AG04449 (cell line): ENCODE results near the gene CENATAC.
"Not testable (repeated sequence)": the region's sequence is repeated elsewhere in the genome, so short reads cannot be mapped to it uniquely, and the experiment has no call there.

Source experiments
- CTCF ChIA-PET: fragments of 350-600 bp; formaldehyde crosslinking; extraction: SDS; loops from one replicate; lab custom pipeline; 2021; ENCODE audit warnings: antibody characterized with exemption; lab: Yijun Ruan, JAX
- POLR2A ChIA-PET: fragments of 400-600, 350-600 bp; formaldehyde crosslinking; extraction: SDS; loops from one replicate; lab custom pipeline; 2020; ENCODE audit warnings: antibody characterized with exemption, inconsistent platforms; lab: Yijun Ruan, JAX
- DNase-seq: peaks from one replicate; pipeline ENCODE4 v3.0.0-alpha.2; 2010; ENCODE audit warnings: low read depth, low spot score
- H3K4me3 ChIP-seq: 2 replicates; pipeline ENCODE4 v1.5.1; 2011; ENCODE audit warnings: low read depth, mild to moderate bottlenecking, control low read depth, low read length
- CTCF ChIP-seq: IDR thresholded peaks from one replicate; pipeline ENCODE4 v1.5.1; 2011; ENCODE audit warnings: mild to moderate bottlenecking, moderate library complexity, low read length, control low read depth, inconsistent platforms; ENCODE audit not compliant: insufficient read depth; ENCODE audit errors: missing control alignments

CENATAC gene

GRCh38 chr11:119011476-119012053, 13.6 kb downstream of the CENATAC start:
- no peak overlapping the region for H3K4me3 ChIP-seq
- ChIA-PET CTCF (no interaction called here), POLR2A (interaction anchor here (0.6 to 1.4 kb wide), 3 partner anchors 9 to 13 kb away, joined by 3 read pairs; no protein-coding TSS in a partner anchor)
- no peak for DNase-seq
- no peak for TF ChIP-seq CTCF

GRCh38 chr11:119012629-119013170, 14.8 kb downstream of the CENATAC start:
- no peak for TF ChIP-seq CTCF
- POLR2A ChIA-PET: no interaction called here
- CTCF ChIA-PET: interaction anchor here (0.8 to 2.2 kb wide), 2 partner anchors 9 to 14 kb away, joined by 3 to 6 read pairs; no protein-coding TSS in a partner anchor
- no peak for DNase-seq
- H3K4me3 ChIP-seq: no peak overlapping the region

- no peak for DNase-seq
- POLR2A ChIA-PET: no interaction called here
- TF ChIP-seq CTCF: no peak
- CTCF ChIA-PET: interaction anchor here (0.8 to 2.2 kb wide), 4 partner anchors 11 to 42 kb away, joined by 3 to 9 read pairs (median 4); no protein-coding TSS in a partner anchor
- no peak overlapping the region for H3K4me3 ChIP-seq
Observed at GRCh38 chr11:119014209-119014924, 16.4 kb downstream of the CENATAC start.

GRCh38 chr11:119015054-119015611, 17.2 kb downstream of the CENATAC start:
- H3K4me3 ChIP-seq: no peak overlapping the region
- no peak for DNase-seq
- no peak for TF ChIP-seq CTCF
- CTCF ChIA-PET: interaction anchor here (0.6 to 1.4 kb wide), 6 partner anchors 9 to 326 kb away, joined by 3 to 9 read pairs (median 4); no protein-coding TSS in a partner anchor
- POLR2A ChIA-PET: no interaction called here

- ChIA-PET CTCF (interaction anchor here (0.9 to 8.5 kb wide), 6 partner anchors 13 to 327 kb away, joined by 3 to 54 read pairs (median 4); partner anchors contain the start of gene SLC37A4), POLR2A (interaction anchor here (0.7 to 1.0 kb wide), 2 partner anchors 18 to 409 kb away, joined by 3 read pairs; partner anchors contain the start of genes CENATAC and PHLDB1)
- peak overlapping the region; percentile 18 for H3K4me3 ChIP-seq
- no peak for TF ChIP-seq CTCF
- DNase-seq: no peak
Observed at GRCh38 chr11:119016216-119017009, 18.5 kb downstream of the CENATAC start.

GRCh38 chr11:119017377-119017776, 19.4 kb downstream of the CENATAC start:
- H3K4me3 ChIP-seq: peak overlapping the region; percentile 94
- POLR2A ChIA-PET, DNase-seq: not testable (repeated sequence)
- CTCF ChIA-PET: interaction anchor here (0.9 to 8.5 kb wide), 2 partner anchors 14 to 87 kb away, joined by 3 to 54 read pairs; partner anchors contain the start of gene SLC37A4
